ENCODE measurements around the gene KCNMA1.

DNA sequence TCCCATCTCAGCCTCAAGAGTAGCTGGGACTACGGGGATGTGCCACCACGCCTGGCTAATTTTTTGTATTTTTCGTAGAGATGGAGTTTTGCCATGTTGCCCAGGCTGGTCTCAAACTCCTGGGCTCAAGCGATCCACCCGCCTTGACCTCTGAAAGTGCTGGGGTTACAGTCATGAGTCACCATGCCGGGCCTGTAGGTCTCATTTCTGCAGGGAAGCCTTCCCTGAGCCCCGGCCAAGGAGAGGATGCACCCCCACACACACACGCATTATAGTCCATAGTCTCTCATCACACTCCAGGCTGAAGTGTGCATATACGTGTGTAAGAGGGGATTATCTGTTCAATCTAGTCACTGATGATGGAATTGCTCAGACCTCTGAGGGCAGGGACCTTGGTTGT is 29.3 kb downstream of the KCNMA1 start:
- TF ChIP-seq ESRRA (IDR thresholded peaks at IDR 0.05; ENCODE audit: low read length), result no peak
- TF ChIP-seq HDGF (IDR thresholded peaks at IDR 0.05), result no peak
- TF ChIP-seq FOXM1 (IDR thresholded peaks at IDR 0.05; ENCODE audit: low read depth, low read length), result no peak
- TF ChIP-seq POLR2AphosphoS2 (IDR thresholded peaks at IDR 0.05; ENCODE audit: low read depth, low read length), result no peak
- no peak for TF ChIP-seq SIN3A (IDR thresholded peaks at IDR 0.05; ENCODE audit: low read depth, low read length)
- no peak for TF ChIP-seq PML (IDR thresholded peaks at IDR 0.05; ENCODE audit: low read length)
- TF ChIP-seq, protein P1, sequence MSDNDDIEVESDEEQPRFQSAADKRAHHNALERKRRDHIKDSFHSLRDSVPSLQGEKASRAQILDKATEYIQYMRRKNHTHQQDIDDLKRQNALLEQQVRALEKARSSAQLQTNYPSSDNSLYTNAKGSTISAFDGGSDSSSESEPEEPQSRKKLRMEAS (IDR thresholded peaks at IDR 0.05; ENCODE audit: low read depth, low read length), result no peak
- TF ChIP-seq, protein P2, sequence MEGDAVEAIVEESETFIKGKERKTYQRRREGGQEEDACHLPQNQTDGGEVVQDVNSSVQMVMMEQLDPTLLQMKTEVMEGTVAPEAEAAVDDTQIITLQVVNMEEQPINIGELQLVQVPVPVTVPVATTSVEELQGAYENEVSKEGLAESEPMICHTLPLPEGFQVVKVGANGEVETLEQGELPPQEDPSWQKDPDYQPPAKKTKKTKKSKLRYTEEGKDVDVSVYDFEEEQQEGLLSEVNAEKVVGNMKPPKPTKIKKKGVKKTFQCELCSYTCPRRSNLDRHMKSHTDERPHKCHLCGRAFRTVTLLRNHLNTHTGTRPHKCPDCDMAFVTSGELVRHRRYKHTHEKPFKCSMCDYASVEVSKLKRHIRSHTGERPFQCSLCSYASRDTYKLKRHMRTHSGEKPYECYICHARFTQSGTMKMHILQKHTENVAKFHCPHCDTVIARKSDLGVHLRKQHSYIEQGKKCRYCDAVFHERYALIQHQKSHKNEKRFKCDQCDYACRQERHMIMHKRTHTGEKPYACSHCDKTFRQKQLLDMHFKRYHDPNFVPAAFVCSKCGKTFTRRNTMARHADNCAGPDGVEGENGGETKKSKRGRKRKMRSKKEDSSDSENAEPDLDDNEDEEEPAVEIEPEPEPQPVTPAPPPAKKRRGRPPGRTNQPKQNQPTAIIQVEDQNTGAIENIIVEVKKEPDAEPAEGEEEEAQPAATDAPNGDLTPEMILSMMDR (IDR thresholded peaks at IDR 0.05 in 2 of 3, conservative IDR thresholded peaks at IDR 0.05 in 1 of 3; ENCODE audit: control insufficient read depth in 2 of 3, extremely low read depth in 1 of 3, insufficient read depth in 1 of 3, low read depth in 3 of 3, low read length in 3 of 3), result no peak
